Neural progenitor cell (in vitro differentiated cells): ENCODE measurements around the gene EEF2KMT. TPM values are rescaled to one million over a fixed set of nuclear protein-coding genes. Genes with fewer than 3 reads are reported as not detected.
"Not testable (repeated sequence)": the region's sequence is repeated elsewhere in the genome, so short reads cannot be mapped to it uniquely, and the experiment has no call there.

Experiments used
- DNase-seq: peaks from one replicate; pipeline ENCODE4 v3.0.0-alpha.2; 2016; ENCODE audit warnings: low spot score
- H2AFZ ChIP-seq: fragments of 200-600 bp; sonication (generic); replicated peaks from 2 replicates; pipeline ENCODE4 v1.6.1; 2016; ENCODE audit warnings: antibody characterized with exemption
- H3F3A ChIP-seq: fragments of 200-600 bp; sonication (generic); 2 replicates; pipeline ENCODE4 v1.6.1; 2016; ENCODE audit warnings: antibody characterized with exemption, low read depth
- H3K27ac ChIP-seq: fragments of 200-600 bp; sonication (generic); 2 replicates; pipeline ENCODE4 v1.5.1; 2016; ENCODE audit warnings: mild to moderate bottlenecking
- H3K27me3 ChIP-seq: fragments of 200-600 bp; sonication (generic); 2 replicates; pipeline ENCODE4 v1.6.1; 2016; ENCODE audit warnings: mild to moderate bottlenecking, moderate library complexity
- H3K36me3 ChIP-seq: fragments of 200-600 bp; sonication (generic); 2 replicates; pipeline ENCODE4 v1.5.1; 2016
- H3K4me1 ChIP-seq: fragments of 200-600 bp; sonication (generic); 2 replicates; pipeline ENCODE4 v1.6.1; 2016; ENCODE audit warnings: mixed run types
- H3K4me2 ChIP-seq: fragments of 200-600 bp; sonication (generic); 2 replicates; pipeline ENCODE4 v1.6.1; 2016
- H3K4me3 ChIP-seq: fragments of 200-600 bp; sonication (generic); 2 replicates; pipeline ENCODE4 v1.5.1; 2016
- H3K79me2 ChIP-seq: fragments of 200-600 bp; sonication (generic); 2 replicates; pipeline ENCODE4 v1.6.1; 2016; ENCODE audit warnings: low read depth
- H3K9ac ChIP-seq: fragments of 200-600 bp; sonication (generic); 2 replicates; pipeline ENCODE4 v1.6.1; 2016
- H3K9me3 ChIP-seq: fragments of 200-600 bp; sonication (generic); 2 replicates; pipeline ENCODE4 v1.5.1; 2016; ENCODE audit warnings: low read depth
- H4K20me1 ChIP-seq: fragments of 200-600 bp; sonication (generic); 2 replicates; pipeline ENCODE4 v1.6.1; 2016; ENCODE audit warnings: low read depth
- H3K27ac Mint-ChIP-seq: 3 replicates; pipeline ENCODE4 v1.8.0; 2021; ENCODE audit warnings: mixed read lengths
- H3K27me3 Mint-ChIP-seq: 2 replicates; pipeline ENCODE4 v1.8.0; 2022; ENCODE audit warnings: low read depth, mild to moderate bottlenecking, inconsistent platforms, moderate library complexity, mixed read lengths; ENCODE audit not compliant: insufficient read depth
- H3K36me3 Mint-ChIP-seq: 3 replicates; pipeline ENCODE4 v1.8.0; 2021; ENCODE audit warnings: mixed read lengths
- H3K4me1 Mint-ChIP-seq: 3 replicates; pipeline ENCODE4 v1.8.0; 2021; ENCODE audit warnings: mixed read lengths
- H3K4me3 Mint-ChIP-seq: 3 replicates; pipeline ENCODE4 v1.8.0; 2021; ENCODE audit warnings: mild to moderate bottlenecking, moderate library complexity, mixed read lengths
- H3K9me3 Mint-ChIP-seq: 3 replicates; pipeline ENCODE4 v1.8.0; 2020; ENCODE audit warnings: mixed read lengths
- CTCF ChIP-seq: fragments of 200-600 bp; sonication (generic); IDR thresholded peaks from 2 replicates; pipeline ENCODE4 v1.5.1; 2017; ENCODE audit warnings: antibody characterized with exemption, mild to moderate bottlenecking
- EZH2 ChIP-seq: fragments of 200-600 bp; sonication (generic); IDR thresholded peaks from 2 replicates; pipeline ENCODE4 v1.6.1; 2017; ENCODE audit warnings: antibody characterized with exemption, mild to moderate bottlenecking, moderate library complexity
- EZH2phosphoT487 ChIP-seq: fragments of 200-600 bp; sonication (generic); IDR thresholded peaks from 2 replicates; pipeline ENCODE4 v1.6.1; 2017; ENCODE audit warnings: antibody characterized with exemption
- total RNA-seq: library from RNA; depleted of rRNA; stranded (reverse); fragments of >200 nt; gene quantifications from 2 replicates; pipeline ENCODE4 v1.2.3, GENCODE V29; 2015; ENCODE audit warnings: low replicate concordance

EEF2KMT gene
- total RNA-seq, 1 donor from 2014 or later, result 4.1 TPM

GRCh38 chr16:5108505-5109158 lies 11.0 kb upstream of the EEF2KMT start:
- no peaks in the 10 kb centered on the region for H3K27me3 Mint-ChIP-seq
- H3K4me1 Mint-ChIP-seq, result no peaks in the 10 kb centered on the region
- H3K9ac ChIP-seq, result no peak overlapping the region
- DNase-seq, result no peak
- H3K27ac ChIP-seq, result no peak overlapping the region
- H3K9me3 Mint-ChIP-seq, result no peaks in the 10 kb centered on the region
- H3K4me1 ChIP-seq, result no peaks in the 10 kb centered on the region
- TF ChIP-seq EZH2 (no peak), EZH2phosphoT487 (no peak), CTCF (no peak)
- no peaks in the 10 kb centered on the region for H3K9me3 ChIP-seq
- no peaks in the 10 kb centered on the region for H3K36me3 Mint-ChIP-seq
- no peak overlapping the region for H3K4me2 ChIP-seq
- no peaks in the 10 kb centered on the region for H4K20me1 ChIP-seq
- H3K4me3 Mint-ChIP-seq, result no peak overlapping the region
- no peak overlapping the region for H3K4me3 ChIP-seq
- no peak overlapping the region for H3K27ac Mint-ChIP-seq
- H3F3A ChIP-seq, result no peaks in the 10 kb centered on the region
- no peak overlapping the region for H2AFZ ChIP-seq
- H3K79me2 ChIP-seq, result no peaks in the 10 kb centered on the region
- no peaks in the 10 kb centered on the region for H3K36me3 ChIP-seq
- H3K27me3 ChIP-seq, result no peaks in the 10 kb centered on the region

GRCh38 chr16:5105039-5105438 lies 7.4 kb upstream of the EEF2KMT start:
- H3K9ac ChIP-seq, H3K4me1 ChIP-seq, H3K79me2 ChIP-seq, DNase-seq, H3K4me1 Mint-ChIP-seq, H4K20me1 ChIP-seq, H3K27ac ChIP-seq, H3K9me3 Mint-ChIP-seq, H3K27me3 ChIP-seq, H3K27me3 Mint-ChIP-seq, H3K4me2 ChIP-seq, H3K27ac Mint-ChIP-seq, H3K9me3 ChIP-seq, H2AFZ ChIP-seq, H3K36me3 Mint-ChIP-seq, H3K4me3 ChIP-seq, H3K4me3 Mint-ChIP-seq, H3K36me3 ChIP-seq, H3F3A ChIP-seq: not testable (repeated sequence)

GRCh38 chr16:5103296-5104032 lies 5.9 kb upstream of the EEF2KMT start:
- not testable (repeated sequence) for H3K27me3 ChIP-seq, H3K9me3 ChIP-seq, H3K9ac ChIP-seq, H3F3A ChIP-seq, H3K9me3 Mint-ChIP-seq, H3K4me1 Mint-ChIP-seq, H3K36me3 Mint-ChIP-seq, H3K4me2 ChIP-seq, H3K36me3 ChIP-seq, H3K79me2 ChIP-seq, H3K27me3 Mint-ChIP-seq, H3K4me3 Mint-ChIP-seq, H2AFZ ChIP-seq, H3K27ac ChIP-seq, H4K20me1 ChIP-seq, H3K4me3 ChIP-seq, H3K27ac Mint-ChIP-seq, DNase-seq, H3K4me1 ChIP-seq

GRCh38 chr16:5099174-5099573 lies 1.6 kb upstream of the EEF2KMT start:
- not testable (repeated sequence) for H3K27me3 ChIP-seq, H3K79me2 ChIP-seq, H3K4me1 Mint-ChIP-seq, H3F3A ChIP-seq, DNase-seq, H3K36me3 Mint-ChIP-seq, H3K4me1 ChIP-seq, H3K9ac ChIP-seq, H2AFZ ChIP-seq, H3K27ac ChIP-seq, H3K27ac Mint-ChIP-seq, H3K27me3 Mint-ChIP-seq, H3K9me3 ChIP-seq, H3K9me3 Mint-ChIP-seq, H4K20me1 ChIP-seq, H3K36me3 ChIP-seq
- peak overlapping the region; percentile 86 for H3K4me3 Mint-ChIP-seq
- peak overlapping the region; percentile 95 for H3K4me2 ChIP-seq
- peak overlapping the region; percentile 66 for H3K4me3 ChIP-seq

- peak overlapping the region; percentile 86 for H3K4me3 ChIP-seq
- H3K9me3 ChIP-seq, H3F3A ChIP-seq, H3K4me1 ChIP-seq, H3K9ac ChIP-seq, H3K27me3 ChIP-seq, H3K36me3 ChIP-seq, H3K9me3 Mint-ChIP-seq, H3K79me2 ChIP-seq, H4K20me1 ChIP-seq, H3K4me1 Mint-ChIP-seq, H3K27me3 Mint-ChIP-seq, H3K36me3 Mint-ChIP-seq, H3K27ac ChIP-seq, H3K27ac Mint-ChIP-seq: not testable (repeated sequence)
- peak overlapping the region; percentile 86 for H3K4me3 Mint-ChIP-seq
- DNase-seq, result peak; percentile 94
- H3K4me2 ChIP-seq, result peak overlapping the region; percentile 95
- H2AFZ ChIP-seq, result peak overlapping the region; percentile 88
These were observed 895 bp upstream of the EEF2KMT start for GRCh38 chr16:5098221-5099159.
